DMS79 treated with DMSO at 0.1 percent for 48 hours (cell line): ENCODE results near the gene FHAD1.
"Not testable (repeated sequence)": the region's sequence is repeated elsewhere in the genome, so short reads cannot be mapped to it uniquely, and the experiment has no call there.

ENCODE experiments used
- DNase-seq: peaks from one replicate; lab custom pipeline; 2025; lab: John Stamatoyannopoulos, UW

The FHAD1 gene

DNA sequence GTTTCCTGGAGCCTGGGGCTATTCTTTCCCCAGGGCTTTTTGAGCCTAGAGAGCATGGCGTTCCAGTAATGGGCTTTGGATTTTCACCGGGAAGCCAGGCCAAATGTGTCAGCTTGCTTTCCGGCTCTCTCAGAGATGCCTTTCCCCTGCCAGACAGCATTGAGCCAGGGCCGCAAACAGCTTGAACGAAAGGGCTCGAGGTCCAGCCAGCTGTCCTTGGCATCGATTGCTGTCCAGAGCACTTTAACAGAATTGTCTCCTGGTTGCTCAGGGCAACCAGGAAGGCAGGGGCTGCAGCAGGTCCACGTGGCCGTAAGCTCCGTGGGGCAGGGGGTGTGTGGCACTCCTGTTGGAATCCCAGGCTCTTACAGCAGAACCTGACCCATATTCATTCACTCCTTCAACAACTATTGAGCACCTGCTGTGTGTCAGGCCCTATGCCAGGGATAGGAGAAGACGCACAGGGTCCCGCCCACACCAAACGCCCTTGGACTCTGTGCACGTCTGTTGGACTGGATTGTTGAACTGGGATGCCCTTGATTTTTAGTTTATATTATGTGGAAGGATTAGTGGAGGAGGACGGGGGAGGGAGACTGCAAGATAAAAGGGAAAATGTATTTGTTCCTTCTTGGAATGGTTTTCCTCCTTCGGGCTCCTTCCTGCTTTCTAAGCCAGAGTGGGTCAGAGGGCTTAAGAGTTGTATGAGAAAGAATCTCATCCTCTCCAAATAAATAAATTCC, 123.9 kb downstream of the FHAD1 start:
- no peak for DNase-seq

DNA sequence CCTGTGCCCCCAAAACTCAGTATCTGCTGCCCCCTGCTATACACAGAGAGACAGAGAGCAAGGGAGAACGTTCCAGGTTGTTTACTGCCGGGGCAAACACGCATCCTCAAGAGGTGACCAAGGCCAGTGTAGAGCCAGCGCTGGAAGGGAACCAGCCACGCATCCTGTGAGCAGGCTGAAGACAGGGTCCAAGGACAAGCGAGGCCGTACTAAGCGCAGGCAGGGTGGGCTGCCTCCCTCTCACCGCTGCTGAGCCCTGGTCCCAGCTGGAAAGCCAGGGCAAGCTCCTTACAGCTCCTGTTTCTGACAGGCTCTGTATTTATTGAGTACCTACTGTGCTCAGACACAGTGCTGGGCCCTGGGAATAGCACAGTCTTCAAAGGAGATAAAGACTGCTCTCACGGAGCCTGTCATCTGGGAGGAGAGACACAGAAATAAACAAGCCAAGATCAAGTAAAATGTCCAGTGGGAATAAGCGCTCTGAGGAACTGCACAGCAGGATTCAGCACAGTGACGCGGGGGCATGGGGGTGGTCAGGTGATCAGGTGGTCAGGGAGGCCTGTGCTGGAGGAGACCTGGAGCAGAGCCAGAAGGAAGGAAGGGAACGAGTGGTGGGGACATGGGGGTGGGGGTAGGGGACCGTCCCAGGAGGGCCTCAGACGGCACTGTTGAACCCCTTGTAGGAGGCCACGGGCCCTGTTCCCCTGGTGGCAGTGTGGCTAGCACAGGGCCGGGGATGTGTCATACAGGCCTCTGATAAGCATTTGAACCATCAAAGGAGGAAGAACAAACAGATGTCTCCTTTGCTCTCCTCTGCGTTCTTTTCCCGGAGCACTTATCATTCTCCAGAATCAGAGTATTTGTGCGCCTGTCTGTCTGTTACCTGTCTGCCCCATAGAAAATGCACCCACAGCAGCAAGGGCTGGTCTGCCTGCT, 124.9 kb downstream of the FHAD1 start:
- no peak for DNase-seq

- DNase-seq: no peak
These were observed 131.7 kb downstream of the FHAD1 start for GRCh38 chr1:15378729-15379128.

DNA sequence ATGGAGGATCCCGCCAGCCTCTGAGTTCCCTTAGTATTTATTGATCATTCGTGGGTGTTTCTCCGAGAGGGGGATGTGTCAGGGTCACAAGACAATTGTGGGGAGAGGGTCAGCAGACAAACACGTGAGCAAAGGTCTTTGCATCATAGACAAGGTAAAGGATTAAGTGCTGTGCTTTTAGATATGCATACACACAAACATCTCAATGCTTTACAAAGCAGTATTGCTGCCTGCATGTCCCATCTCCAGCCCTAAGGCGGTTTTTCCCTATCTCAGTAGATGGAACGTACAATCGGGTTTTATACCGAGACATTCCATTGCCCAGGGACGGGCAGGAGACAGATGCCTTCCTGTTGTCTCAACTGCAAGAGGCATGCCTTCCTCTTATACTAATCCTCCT, 132.1 kb downstream of the FHAD1 start:
- not testable (repeated sequence) for DNase-seq

GRCh38 chr1:15380601-15381508, 133.8 kb downstream of the FHAD1 start:
- no peak for DNase-seq

- DNase-seq: no peak
These were observed 134.8 kb downstream of the FHAD1 start for GRCh38 chr1:15381805-15382204.

DNA sequence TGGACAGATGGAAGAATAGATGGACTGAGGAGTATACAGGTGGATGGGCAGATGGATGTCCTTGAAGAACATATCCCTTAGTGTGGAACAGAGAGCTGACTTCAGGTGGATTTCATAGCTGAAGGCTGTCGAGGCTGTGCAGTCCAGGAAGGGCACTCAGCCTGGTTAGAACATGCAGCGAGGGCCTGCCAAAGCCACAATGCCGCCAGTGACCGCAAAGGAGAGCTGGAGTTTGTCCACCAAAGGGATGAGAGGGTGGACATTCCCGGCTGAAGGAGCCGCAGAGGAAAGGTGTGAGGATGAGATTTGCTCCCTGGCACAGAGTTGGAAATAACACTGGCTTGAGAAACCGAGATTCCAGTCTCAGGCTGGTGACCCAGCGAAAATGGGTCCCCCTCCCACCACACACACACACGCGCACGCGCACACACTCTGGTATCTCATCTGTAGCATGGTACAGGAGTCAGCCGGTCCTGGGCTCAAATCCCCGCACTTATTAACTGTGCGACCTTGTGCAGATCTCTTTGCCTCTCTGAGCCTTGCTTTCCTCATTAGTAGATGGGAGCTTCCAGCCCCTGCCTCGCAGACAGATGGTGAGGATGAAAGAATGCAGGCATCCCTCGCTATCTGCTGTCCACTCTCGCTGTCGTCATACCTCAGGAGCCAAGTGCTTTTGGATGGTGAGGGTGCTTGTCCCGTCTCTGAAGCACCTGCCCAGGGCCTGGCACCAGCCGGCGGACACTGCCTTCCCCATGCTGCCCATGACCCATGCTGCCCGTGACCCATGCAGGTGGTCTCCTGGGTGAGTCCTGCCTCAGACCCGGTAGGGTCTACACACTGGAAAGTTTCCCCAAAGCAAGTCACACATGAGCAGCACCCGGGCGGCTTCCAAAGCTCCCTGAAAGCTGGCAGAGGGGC, 135.8 kb downstream of the FHAD1 start:
- DNase-seq: no peak

DNA sequence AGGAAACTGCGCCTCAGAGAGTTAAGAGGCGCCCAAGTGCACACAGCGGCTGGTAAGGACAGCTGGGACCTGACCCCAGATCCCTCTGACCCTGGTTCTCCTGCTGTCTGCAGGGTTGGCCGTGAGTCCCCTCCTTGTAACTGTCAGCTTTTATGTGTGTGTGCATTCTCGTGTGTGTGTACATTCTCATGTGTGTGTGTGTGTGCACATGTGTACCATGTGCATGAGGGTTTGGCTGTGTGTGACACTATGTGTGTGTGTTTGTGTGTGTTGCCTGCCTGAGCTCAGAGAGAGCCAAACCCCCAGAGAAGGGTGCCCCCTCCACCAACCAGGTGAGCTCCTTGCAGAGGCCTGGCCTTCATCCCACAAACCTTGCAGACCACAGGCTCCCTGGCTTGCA, 136.8 kb downstream of the FHAD1 start:
- DNase-seq: no peak

DNA sequence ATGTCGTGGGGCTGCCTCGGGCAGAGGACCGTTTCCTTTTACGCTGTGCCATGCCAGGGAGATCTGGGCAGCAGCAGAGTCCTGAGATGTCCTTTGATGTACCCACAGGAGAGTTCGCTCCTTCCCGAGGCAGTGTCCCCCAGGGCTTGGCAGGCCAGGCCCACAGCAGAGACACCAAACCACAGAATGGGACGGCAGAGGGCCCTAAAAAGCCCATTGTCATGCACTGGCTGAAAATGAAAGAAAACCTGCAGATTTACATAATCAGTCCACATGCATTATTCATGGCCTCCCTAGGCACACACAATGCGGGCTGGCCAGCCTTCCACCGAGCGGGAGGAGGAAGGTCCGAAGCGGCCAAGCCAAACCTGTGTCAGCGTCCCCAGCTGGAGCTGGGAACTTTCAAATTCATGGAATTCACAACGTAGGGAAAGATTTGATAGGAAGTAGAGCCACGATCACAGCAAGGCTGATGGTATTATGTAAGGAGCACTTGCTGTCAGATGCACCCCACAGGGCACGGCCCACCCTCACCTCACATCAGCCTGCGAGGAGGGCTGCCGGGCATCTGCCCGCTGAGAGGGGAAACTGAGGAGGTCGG, 137.4 kb downstream of the FHAD1 start:
- no peak for DNase-seq

- DNase-seq: no peak
These were observed 138.4 kb downstream of the FHAD1 start for GRCh38 chr1:15385420-15385819.

DNA sequence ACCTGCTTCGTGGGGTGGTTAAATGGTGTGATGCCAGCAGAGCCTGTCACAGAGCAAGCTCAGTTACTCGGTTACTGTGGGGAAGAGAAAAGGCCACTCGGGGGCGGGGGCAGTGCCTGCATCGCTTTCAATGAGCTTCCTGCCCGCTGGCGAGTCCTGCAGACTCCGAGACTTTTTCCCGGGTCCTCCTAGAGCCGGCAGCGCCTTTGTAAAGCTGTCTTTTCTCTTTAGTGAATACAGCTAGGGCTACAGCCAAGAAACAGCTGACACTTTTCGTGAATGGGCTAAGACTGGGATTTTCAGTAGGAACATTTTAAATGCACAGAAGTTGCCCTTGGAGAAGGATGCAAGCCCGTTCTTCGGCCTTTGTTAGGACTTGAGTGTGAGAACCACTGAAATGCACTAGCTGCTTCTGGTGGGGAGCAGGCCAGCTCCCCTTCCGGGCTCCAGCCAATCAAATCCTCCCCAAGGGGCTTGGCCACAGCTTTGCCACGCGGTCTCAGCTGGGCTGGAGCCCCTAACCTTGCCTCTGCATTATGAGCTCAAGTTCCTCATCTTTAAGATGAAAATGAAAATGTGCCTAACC, 139.2 kb downstream of the FHAD1 start:
- no peak for DNase-seq

DNA sequence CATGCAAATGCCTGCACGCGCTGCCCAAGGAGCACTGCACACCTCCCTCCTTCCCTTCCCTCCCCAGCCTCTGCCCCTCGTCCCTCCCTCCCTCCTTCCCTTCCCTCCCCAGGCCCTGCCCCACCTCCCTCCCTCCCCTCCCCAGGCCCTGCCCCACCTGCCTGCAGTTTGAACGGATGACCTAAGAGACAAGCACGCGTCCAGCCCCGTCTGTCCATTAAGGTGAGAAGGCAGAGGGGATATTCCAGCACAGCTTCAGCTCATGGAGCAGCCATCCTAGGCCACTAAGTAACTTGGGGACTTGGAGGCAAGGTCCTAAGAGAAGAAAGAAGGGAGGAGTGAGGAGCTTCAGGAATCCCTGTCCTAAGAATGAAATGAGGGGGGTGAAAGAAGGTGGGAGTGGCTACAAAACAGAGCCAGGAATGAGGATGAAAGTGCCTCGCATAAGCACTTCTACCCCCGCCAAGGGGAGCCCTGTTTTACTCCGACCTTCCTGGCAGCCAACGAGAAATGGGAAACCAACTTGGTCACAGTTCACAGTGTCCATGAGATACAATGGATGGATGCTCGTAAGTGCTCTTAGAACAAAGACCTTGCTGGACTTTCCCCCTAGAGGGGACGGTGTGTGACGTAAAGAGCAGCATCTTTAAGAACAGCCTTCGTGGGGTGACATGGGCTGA, 141.3 kb downstream of the FHAD1 start:
- no peak for DNase-seq

DNA sequence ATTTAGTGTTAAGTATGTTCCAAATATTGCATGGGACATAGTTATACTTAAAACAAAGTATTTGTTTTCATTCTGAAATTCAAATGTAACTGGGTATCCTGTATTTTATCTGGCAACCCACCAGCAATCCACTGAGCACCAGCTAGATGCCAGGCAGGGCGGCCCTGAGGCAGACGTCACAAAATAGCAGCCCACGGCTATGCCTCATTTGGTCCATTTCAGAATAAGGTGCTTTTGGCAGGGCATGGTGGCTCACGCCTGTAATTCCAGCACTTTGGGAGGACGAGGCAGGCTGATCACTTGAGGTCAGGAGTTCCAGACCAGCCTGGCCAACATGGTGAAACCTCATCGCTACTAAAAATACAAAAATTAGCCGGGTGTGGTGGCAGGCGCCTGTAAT, 142.8 kb downstream of the FHAD1 start:
- not testable (repeated sequence) for DNase-seq

DNA sequence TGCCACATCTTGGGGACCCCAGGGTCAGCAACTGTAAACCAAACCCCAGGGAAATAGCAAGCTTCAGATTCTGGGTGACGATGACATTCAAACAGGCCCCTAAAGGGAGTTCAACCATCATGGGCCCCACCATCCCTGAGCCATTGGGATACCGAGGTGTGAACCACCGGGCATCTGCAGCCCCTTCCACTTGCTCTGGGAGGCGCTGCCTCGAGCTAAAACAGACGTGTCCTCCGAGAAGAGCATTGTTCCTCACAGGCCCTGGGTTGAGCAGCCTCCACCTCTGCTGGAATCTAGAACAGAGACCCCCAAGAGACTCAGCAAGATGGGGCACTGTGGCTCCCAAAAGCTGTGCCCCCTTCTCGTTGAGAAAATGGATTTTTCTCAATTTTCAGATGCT, 143.6 kb downstream of the FHAD1 start:
- DNase-seq: no peak

DNA sequence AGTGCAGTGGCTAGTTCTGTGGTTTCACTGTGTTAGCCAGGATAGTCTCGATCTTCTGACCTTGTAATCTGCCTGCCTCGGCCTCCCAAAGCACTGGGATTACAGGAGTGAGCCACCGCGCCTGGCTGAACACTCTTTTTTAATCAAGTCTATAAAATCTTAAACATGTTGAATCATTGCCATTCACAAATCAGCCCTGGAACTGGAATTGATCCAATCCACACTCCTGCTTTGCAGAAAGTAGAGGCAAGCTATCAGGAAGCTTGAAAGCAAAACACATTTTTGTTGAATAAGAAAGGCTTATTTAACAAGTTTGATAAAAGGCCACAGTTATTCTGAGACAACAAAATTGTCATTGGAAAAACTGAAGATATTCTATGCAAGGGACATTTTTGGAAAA, 144.3 kb downstream of the FHAD1 start:
- no peak for DNase-seq

GRCh38 chr1:15393475-15394257, 146.6 kb downstream of the FHAD1 start:
- no peak for DNase-seq

GRCh38 chr1:15394258-15394690, 147.3 kb downstream of the FHAD1 start:
- no peak for DNase-seq

GRCh38 chr1:15397236-15397635, 150.2 kb downstream of the FHAD1 start:
- DNase-seq: no peak

GRCh38 chr1:15399710-15400109, 152.7 kb downstream of the FHAD1 start:
- DNase-seq: no peak
